H1 (cell line): ENCODE measurements around the gene SCAMP4. TPM values are rescaled to one million over a fixed set of nuclear protein-coding genes. Genes with fewer than 3 reads are reported as not detected.

Experiments used
- CTCF ChIA-PET: fragments of 300-600 bp; sonication (Branson Sonifier 250); formaldehyde crosslinking; loops from one replicate; lab custom pipeline; 2021; ENCODE audit not compliant: partially characterized antibody; lab: Charles Lee
- POLR2A ChIA-PET: fragments of 300-600 bp; sonication (Branson Sonifier 250); formaldehyde crosslinking; loops from one replicate; lab custom pipeline; 2021; ENCODE audit warnings: inconsistent platforms; ENCODE audit not compliant: partially characterized antibody; lab: Charles Lee
- DNase-seq, 2 experiments: peaks; one replicate each; pipeline versions ENCODE4 v3.0.0 to v3.0.0-alpha.2; 2010 to 2022; ENCODE audit warnings: low spot score in 2 of 2, low read depth in 1 of 2, mixed read lengths in 1 of 2
- FAIRE-seq: peaks from 2 replicates; lab custom pipeline; 2011; peaks lifted over from hg19 to GRCh38; lab: Jason Lieb, UNC
- H2AFZ ChIP-seq: 2 replicates; pipeline ENCODE4 v1.8.1; 2012; ENCODE audit warnings: low read length, inconsistent platforms
- H2AK5ac ChIP-seq: 2 replicates; pipeline ENCODE4 v1.6.1; 2013; ENCODE audit warnings: low read depth, low read length
- H2BK120ac ChIP-seq: replicated peaks from 2 replicates; pipeline ENCODE3; 2013; ENCODE audit warnings: low read depth, low read length, inconsistent platforms
- H2BK12ac ChIP-seq: 2 replicates; pipeline ENCODE4 v1.6.1; 2013; ENCODE audit warnings: low read depth, low read length
- H2BK15ac ChIP-seq: 2 replicates; pipeline ENCODE4 v1.6.1; 2013; ENCODE audit warnings: low read length
- H2BK20ac ChIP-seq: 2 replicates; pipeline ENCODE4 v1.6.1; 2013; ENCODE audit warnings: low read length
- H2BK5ac ChIP-seq: 2 replicates; pipeline ENCODE4 v1.6.1; 2013; ENCODE audit warnings: low read depth, low read length
- H3K14ac ChIP-seq: 2 replicates; pipeline ENCODE4 v1.6.1; 2013; ENCODE audit warnings: inconsistent platforms; ENCODE audit not compliant: insufficient read length
- H3K18ac ChIP-seq: 2 replicates; pipeline ENCODE4 v1.6.1; 2013; ENCODE audit warnings: low read length; ENCODE audit errors: extremely low read depth
- H3K23ac ChIP-seq: 2 replicates; pipeline ENCODE4 v1.6.1; 2013; ENCODE audit warnings: inconsistent platforms; ENCODE audit not compliant: insufficient read length
- H3K23me2 ChIP-seq: 2 replicates; pipeline ENCODE4 v1.6.1; 2013; ENCODE audit warnings: low read depth, low read length
- H3K27ac ChIP-seq: 2 replicates; pipeline ENCODE4 v1.6.1; 2011; ENCODE audit warnings: low read depth, low read length, inconsistent platforms
- H3K27me3 ChIP-seq, 4 experiments: replicated peaks in 1 of 4; 1 replicate in 1 of 4; 2 replicates in 3 of 4; pipeline versions ENCODE4 v1.6.1 to v1.8.1; 2011 to 2013; ENCODE audit warnings: low read length in 3 of 4, mild to moderate bottlenecking in 3 of 4, inconsistent platforms in 2 of 4, mixed read lengths in 2 of 4, moderate library complexity in 1 of 4; ENCODE audit not compliant: control insufficient read depth in 3 of 4, insufficient read depth in 3 of 4; ENCODE audit errors: extremely low read depth in 1 of 4
- H3K36me3 ChIP-seq, 4 experiments: 2 replicates each; pipeline versions ENCODE4 v1.6.1 to v1.8.1; 2011 to 2013; ENCODE audit warnings: mild to moderate bottlenecking in 4 of 4, low read length in 3 of 4, moderate library complexity in 2 of 4, control low read depth in 1 of 4, inconsistent platforms in 1 of 4; ENCODE audit not compliant: insufficient read depth in 4 of 4, control insufficient read depth in 2 of 4
- H3K4ac ChIP-seq: replicated peaks from 2 replicates; pipeline ENCODE3; 2013; ENCODE audit warnings: low read length, low read depth, mixed read lengths, inconsistent platforms; ENCODE audit not compliant: insufficient read length
- H3K4me1 ChIP-seq, 4 experiments: replicated peaks in 1 of 4; 1 replicate in 1 of 4; 2 replicates in 3 of 4; pipeline versions ENCODE4 v1.6.1 to v1.8.1; 2011 to 2013; ENCODE audit warnings: low read length in 3 of 4, inconsistent platforms in 2 of 4, mixed read lengths in 1 of 4; ENCODE audit not compliant: insufficient read depth in 4 of 4, control insufficient read depth in 3 of 4
- H3K4me2 ChIP-seq, 2 experiments: 2 replicates each; pipeline versions ENCODE4 v1.6.1 to v1.8.1; 2011 to 2013; ENCODE audit warnings: low read depth in 2 of 2, low read length in 2 of 2, control low read depth in 1 of 2, inconsistent platforms in 1 of 2, mild to moderate bottlenecking in 1 of 2; ENCODE audit not compliant: insufficient read depth in 1 of 2
- H3K4me3 ChIP-seq, 4 experiments: fragments of 200-600, 300-600 bp in 1 of 4; sonication (generic), shearing (Covaris generic), sonication (Bioruptor Twin) in 1 of 4; 2 replicates each; pipeline versions ENCODE4 v1.5.1 to v1.8.1; 2011 to 2016; ENCODE audit warnings: low read length in 4 of 4, low read depth in 3 of 4, control low read depth in 2 of 4, inconsistent platforms in 2 of 4, mild to moderate bottlenecking in 2 of 4, mixed read lengths in 1 of 4, moderate library complexity in 1 of 4; ENCODE audit not compliant: insufficient read depth in 2 of 4; ENCODE audit errors: extremely low read depth in 1 of 4
- H3K56ac ChIP-seq: replicated peaks from 2 replicates; pipeline ENCODE3; 2013; ENCODE audit warnings: low read depth, mild to moderate bottlenecking, mixed read lengths, low read length, inconsistent platforms; ENCODE audit not compliant: insufficient read length
- H3K79me1 ChIP-seq: 2 replicates; pipeline ENCODE4 v1.6.1; 2013; ENCODE audit warnings: low read depth, low read length, control low read depth
- H3K79me2 ChIP-seq, 2 experiments: 2 replicates each; pipeline versions ENCODE4 v1.6.1 to v1.8.1; 2012 to 2013; ENCODE audit warnings: low read length in 2 of 2, mild to moderate bottlenecking in 2 of 2, inconsistent platforms in 1 of 2; ENCODE audit not compliant: insufficient read depth in 2 of 2, control insufficient read depth in 1 of 2
- H3K9ac ChIP-seq, 4 experiments: replicated peaks in 1 of 4; 1 replicate in 1 of 4; 2 replicates in 3 of 4; pipeline versions ENCODE4 v1.6.1 to v1.8.1; 2011 to 2013; ENCODE audit warnings: low read depth in 3 of 4, low read length in 3 of 4, control low read depth in 2 of 4, mild to moderate bottlenecking in 2 of 4, moderate library complexity in 2 of 4, inconsistent platforms in 1 of 4; ENCODE audit errors: extremely low read depth in 1 of 4
- H3K9me3 ChIP-seq, 2 experiments: 2 replicates each; pipeline versions ENCODE4 v1.6.1 to v1.8.1; 2012 to 2013; ENCODE audit warnings: mild to moderate bottlenecking in 2 of 2, moderate library complexity in 2 of 2, control low read depth in 1 of 2, inconsistent platforms in 1 of 2, low read depth in 1 of 2, low read length in 1 of 2, mixed read lengths in 1 of 2; ENCODE audit not compliant: insufficient read depth in 2 of 2
- H4K20me1 ChIP-seq, 2 experiments: replicated peaks in 1 of 2; 2 replicates each; pipeline versions ENCODE3 to v1.8.1; 2011 to 2013; ENCODE audit warnings: inconsistent platforms in 2 of 2, low read length in 2 of 2, mild to moderate bottlenecking in 1 of 2; ENCODE audit not compliant: insufficient read depth in 2 of 2, control insufficient read depth in 1 of 2
- H4K5ac ChIP-seq: 2 replicates; pipeline ENCODE4 v1.6.1; 2013; ENCODE audit warnings: low read length, low read depth, mixed read lengths, inconsistent platforms; ENCODE audit not compliant: insufficient read length
- H4K8ac ChIP-seq: 2 replicates; pipeline ENCODE4 v1.8.0; 2013; ENCODE audit warnings: mild to moderate bottlenecking, moderate library complexity, low read length, inconsistent platforms; ENCODE audit not compliant: insufficient read depth; ENCODE audit errors: extremely low read depth
- H4K91ac ChIP-seq: replicated peaks from 2 replicates; pipeline ENCODE3; 2013; ENCODE audit warnings: low read length, mixed read lengths, inconsistent platforms; ENCODE audit not compliant: insufficient read length
- BCL11A ChIP-seq, 2 experiments: IDR thresholded peaks; one replicate each; pipeline ENCODE4 v1.6.1; 2011; ENCODE audit warnings: low read depth in 2 of 2, low read length in 2 of 2, mild to moderate bottlenecking in 2 of 2
- CEBPB ChIP-seq: IDR thresholded peaks from 2 replicates; pipeline ENCODE4 v1.6.1; 2012; ENCODE audit warnings: low read depth, low read length
- CHD1 ChIP-seq: IDR thresholded peaks from 2 replicates; pipeline ENCODE4 v1.6.1; 2012; ENCODE audit warnings: low read depth, low read length, improper control_type of control experiment
- CTBP2 ChIP-seq: IDR thresholded peaks from 2 replicates; pipeline ENCODE4 v1.7.0; 2011; ENCODE audit warnings: borderline replicate concordance, mild to moderate bottlenecking, moderate library complexity, mixed read lengths, low read length; ENCODE audit not compliant: insufficient read depth, insufficient read length
- NRF1 ChIP-seq: IDR thresholded peaks from 2 replicates; pipeline ENCODE4 v1.6.1; 2011; ENCODE audit warnings: mild to moderate bottlenecking, low read depth, low read length, improper control_type of control experiment
- SRF ChIP-seq: IDR thresholded peaks from 2 replicates; pipeline ENCODE4 v1.6.1; 2011; ENCODE audit warnings: mild to moderate bottlenecking, low read depth, low read length, moderate library complexity
- WGBS, 2 experiments: shearing (Covaris generic) in 1 of 2; methylation state at CpG; one replicate each; pipeline versions ENCODE4 v1.1.6 to v1.1.7; 2013 to 2015; ENCODE audit warnings: low lambda C conversion rate in 2 of 2, mixed read lengths in 2 of 2, inconsistent platforms in 1 of 2, low coverage in 1 of 2, missing lambda C conversion rate in 1 of 2; ENCODE audit not compliant: insufficient replicate concordance in 2 of 2, insufficient coverage in 1 of 2, insufficient read length in 1 of 2; ENCODE audit errors: extremely low coverage in 1 of 2, missing lambda C conversion rate in 1 of 2; 5-methylcytosine and 5-hydroxymethylcytosine counted together
- polyA plus RNA-seq, 7 experiments: library from polyadenylated mRNA; depleted of rRNA in 3 of 7; stranded (reverse) in 5 of 7; unstranded in 2 of 7; fragments of >200 nt in 5 of 7; fragments of 200-250 nt in 2 of 7; gene quantifications; 1 replicate in 5 of 7; 2 replicates in 1 of 7; 4 replicates in 1 of 7; pipeline versions ENCODE4 v1.2.1 to v1.2.3, GENCODE V29; 2011 to 2013; ENCODE audit warnings: missing spikeins in 2 of 7, mixed read lengths in 2 of 7
- total RNA-seq: library from RNA; stranded (reverse); fragmentation: NEBNext Ultra II Directional; extraction: Animal tissue kit (Norgen Biotek cat#: 25700); gene quantifications from 2 replicates; pipeline ENCODE4 v1.2.1, GENCODE V29; 2021
- TF ChIP-seq, protein P1 (sequence below): IDR thresholded peaks from 2 replicates; pipeline ENCODE4 v1.6.1; 2011; ENCODE audit warnings: low read depth, mild to moderate bottlenecking, low read length; ENCODE audit not compliant: insufficient read depth

Gene SCAMP4
- total and polyA plus RNA-seq, 2 of the 8 experiments (the other 6 are each of a cell fraction or from before 2014, with no cell fraction given), result 17.1 to 61.4 TPM

DNA sequence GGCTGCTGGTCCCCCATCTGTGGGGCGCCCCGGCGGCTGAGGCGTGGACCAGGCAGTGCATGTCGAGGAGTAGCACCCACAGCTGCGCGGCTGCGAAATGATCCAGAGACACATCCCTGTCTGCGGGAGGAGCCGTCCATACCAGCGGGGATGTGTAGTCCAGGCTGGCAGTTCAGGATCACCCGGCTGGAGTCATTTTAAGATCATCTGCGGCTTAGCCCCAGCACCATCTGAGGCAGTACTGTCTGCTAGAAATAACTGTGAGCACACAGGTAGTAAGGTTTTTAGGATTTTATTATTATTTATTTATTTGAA, 3.1 kb downstream of the SCAMP4 start:
- H3K14ac ChIP-seq, result no peak overlapping the region
- TF ChIP-seq CHD1 (no peak), NRF1 (no peak), CEBPB (no peak), CTBP2 (no peak), SRF (no peak), BCL11A (IDR thresholded peaks at IDR 0.05; ENCODE audit: low read depth in 2 of 2, low read length in 2 of 2) (no peak)
- TF ChIP-seq, protein P1, sequence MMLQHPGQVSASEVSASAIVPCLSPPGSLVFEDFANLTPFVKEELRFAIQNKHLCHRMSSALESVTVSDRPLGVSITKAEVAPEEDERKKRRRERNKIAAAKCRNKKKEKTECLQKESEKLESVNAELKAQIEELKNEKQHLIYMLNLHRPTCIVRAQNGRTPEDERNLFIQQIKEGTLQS, result no peak
- no peak overlapping the region for H2BK12ac ChIP-seq
- no peaks in the 10 kb centered on the region for H3K9me3 ChIP-seq
- H3K4me3 ChIP-seq, result no peak overlapping the region
- no peaks in the 10 kb centered on the region for H3K27me3 ChIP-seq
- H3K18ac ChIP-seq, result no peak overlapping the region
- ChIA-PET POLR2A (interaction anchor here (1.4 kb wide), 1 partner anchor 44 kb away, joined by 3 read pairs; no protein-coding TSS in a partner anchor), CTCF (interaction anchor here (1.4 to 2.5 kb wide), 2 partner anchors 10 to 112 kb away, joined by 3 to 8 read pairs; no protein-coding TSS in a partner anchor)
- no peak overlapping the region for H4K5ac ChIP-seq
- H3K4me2 ChIP-seq, result no peak overlapping the region
- H3K56ac ChIP-seq, result no peak overlapping the region
- H2AFZ ChIP-seq, result no peak overlapping the region
- H4K8ac ChIP-seq, result peak overlapping the region; percentile 51; the same call in 1 of the 2 replicates
- H3K23me2 ChIP-seq, result peaks cover 3% of the 10 kb centered on the region
- H3K4ac ChIP-seq, result peak overlapping the region; percentile 53
- peaks cover 21% of the 10 kb centered on the region for H3K79me1 ChIP-seq
- no peak overlapping the region for H2BK15ac ChIP-seq
- no peak overlapping the region for H3K23ac ChIP-seq
- no peak overlapping the region for H2BK20ac ChIP-seq
- peaks cover 0 to 16% (median 6%) of the 10 kb centered on the region in 4 experiments; a peak in 3 of 8 replicates for H3K36me3 ChIP-seq
- H4K91ac ChIP-seq, result no peak overlapping the region
- no peak overlapping the region for H2AK5ac ChIP-seq
- FAIRE-seq, result no peak
- H3K79me2 ChIP-seq, result peaks cover 13 to 70% of the 10 kb centered on the region in 2 experiments; a peak in 3 of 4 replicates
- DNase-seq, result no peak
- peaks cover 0 to 9% (median 8%) of the 10 kb centered on the region in 4 experiments; a peak in 5 of 7 replicates for H3K4me1 ChIP-seq
- H2BK120ac ChIP-seq, result no peak overlapping the region
- H4K20me1 ChIP-seq, result peaks cover 9 to 29% of the 10 kb centered on the region in 2 experiments
- WGBS, 2 experiments, result 97% methylated on average over 13 of the region's 13 CpGs; no CpG with 5 or more reads in 1 of the 2 experiments
- H3K27ac ChIP-seq, result no peak overlapping the region
- no peak overlapping the region for H2BK5ac ChIP-seq
- no peak overlapping the region for H3K9ac ChIP-seq
